ENCODE data around the gene CYB5R4. TPM values are rescaled to one million over a fixed set of nuclear protein-coding genes. Genes with fewer than 3 reads are reported as not detected.

The CYB5R4 gene
- total and polyA plus RNA-seq, 2 donors = 10.7 to 20.2 TPM

DNA sequence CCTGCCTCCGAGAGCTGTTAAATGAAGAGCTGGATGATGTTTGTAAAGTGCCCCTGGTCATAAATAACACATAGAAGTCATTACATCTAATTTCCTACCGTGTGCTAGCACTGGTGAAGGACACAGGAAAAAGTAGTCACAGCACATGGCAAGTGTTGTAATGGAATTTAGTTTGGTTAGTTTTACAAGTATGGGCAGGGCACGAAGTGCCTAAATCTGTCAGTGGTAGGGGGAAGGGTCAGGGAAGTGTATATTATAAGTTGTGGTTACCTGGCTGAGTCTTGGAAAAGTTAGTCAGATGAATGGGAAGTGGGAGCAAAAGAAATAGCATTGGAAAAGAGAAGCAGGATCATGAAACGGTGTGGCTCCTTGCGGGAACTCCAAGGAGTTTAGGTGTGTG, 4.7 kb upstream of the CYB5R4 start:
- Histone ChIP-seq H3K4me1 (ENCODE audit: control insufficient read depth in 2 of 2, insufficient read depth in 2 of 2, low read length in 2 of 2) (peaks cover 2 to 3% of the 10 kb centered on the region in 2 donors), H3K27ac (ENCODE audit: low read depth in 1 of 2, low read length in 1 of 2) (no peak overlapping the region), H3K36me3 (ENCODE audit: control insufficient read depth in 2 of 2, insufficient read depth in 2 of 2, low read length in 1 of 2) (no peaks in the 10 kb centered on the region), H3K27me3 (ENCODE audit: control insufficient read depth in 2 of 2, insufficient read depth in 1 of 2, low read length in 1 of 2) (peaks cover 14 to 43% of the 10 kb centered on the region in 2 donors), H3K4me3 (ENCODE audit: low read length in 2 of 2) (no peak overlapping the region), H3K9me3 (ENCODE audit: control insufficient read depth in 2 of 2, insufficient read depth in 1 of 2, low read length in 1 of 2) (peaks cover 0 to 3% of the 10 kb centered on the region in 2 donors)
- DNase-seq (ENCODE audit: low read depth in 6 of 9, low spot score in 9 of 9) = no peak
- WGBS = 61% methylated on average over 5 of the region's 5 CpGs

DNA sequence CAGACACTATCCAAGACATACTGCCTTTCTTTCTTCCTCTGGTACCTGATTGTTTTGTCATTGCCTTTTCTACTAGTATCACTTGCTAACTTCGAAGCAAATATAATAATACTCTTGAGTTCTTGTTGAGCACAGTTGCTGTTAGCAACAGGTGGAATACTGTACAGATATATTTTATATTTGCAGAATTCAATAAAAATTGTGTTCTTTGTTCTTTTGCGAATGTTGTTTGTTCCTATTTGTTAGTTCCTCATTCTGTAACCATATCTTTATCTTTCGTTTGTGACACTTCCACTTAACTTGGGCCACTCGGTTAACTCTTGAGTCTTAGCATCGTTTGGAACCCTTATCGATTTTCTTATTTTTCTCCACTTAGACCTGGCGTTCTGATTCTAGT, 868 bp downstream of the CYB5R4 start:
- Histone ChIP-seq H3K36me3 (ENCODE audit: control insufficient read depth in 2 of 2, insufficient read depth in 2 of 2, low read length in 1 of 2) (peaks cover 6 to 8% of the 10 kb centered on the region in 2 donors), H3K4me3 (ENCODE audit: low read length in 2 of 2) (peak overlapping the region; percentile 87 to 88), H3K4me1 (ENCODE audit: control insufficient read depth in 2 of 2, insufficient read depth in 2 of 2, low read length in 2 of 2) (peaks cover 3 to 4% of the 10 kb centered on the region in 2 donors), H3K27me3 (ENCODE audit: control insufficient read depth in 2 of 2, insufficient read depth in 1 of 2, low read length in 1 of 2) (peaks cover 0 to 5% of the 10 kb centered on the region in 2 donors), H3K27ac (ENCODE audit: low read depth in 1 of 2, low read length in 1 of 2) (peak overlapping the region in 1 of 2 donors; percentile 46), H3K9me3 (ENCODE audit: control insufficient read depth in 2 of 2, insufficient read depth in 1 of 2, low read length in 1 of 2) (no peaks in the 10 kb centered on the region)
- 4% methylated on average over 7 of the region's 7 CpGs for WGBS
- DNase-seq (ENCODE audit: low read depth in 6 of 9, low spot score in 9 of 9) = no peak

DNA sequence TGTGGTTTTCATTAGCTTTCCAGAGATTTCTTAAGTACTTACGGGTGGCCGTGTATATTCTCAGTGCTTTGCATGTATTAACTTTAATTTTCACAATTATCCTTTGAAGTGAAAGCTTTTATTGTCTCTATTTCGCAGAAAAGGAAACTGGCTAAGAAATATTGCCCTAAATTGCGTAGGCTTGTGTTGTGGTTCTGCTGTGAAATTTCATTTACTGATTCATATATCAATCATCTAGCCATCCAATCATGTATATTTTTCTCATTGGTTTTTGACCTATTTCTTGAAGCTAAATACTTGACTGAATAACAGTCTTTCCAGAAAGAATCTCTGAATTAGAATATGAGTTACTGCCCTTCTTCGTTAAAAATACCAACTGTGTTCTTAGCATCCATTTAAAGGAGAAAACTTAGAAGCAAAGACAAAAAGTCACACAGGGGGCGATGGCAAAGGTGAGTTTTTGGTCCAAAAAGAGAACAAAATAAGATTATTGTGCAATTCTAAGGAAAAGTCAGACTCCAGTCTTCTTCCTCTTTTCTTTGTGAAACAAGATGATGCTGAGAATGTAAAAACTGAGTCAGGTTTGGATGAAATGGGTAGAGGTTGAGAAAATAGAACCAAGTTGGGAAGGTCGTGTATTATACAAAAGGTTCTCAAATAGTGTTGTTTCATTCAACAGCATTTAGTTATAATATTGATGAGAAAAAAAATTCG, 1.4 kb downstream of the CYB5R4 start:
- peak overlapping the region; percentile 87 to 88 for H3K4me3 ChIP-seq (ENCODE audit: low read length in 2 of 2)

DNA sequence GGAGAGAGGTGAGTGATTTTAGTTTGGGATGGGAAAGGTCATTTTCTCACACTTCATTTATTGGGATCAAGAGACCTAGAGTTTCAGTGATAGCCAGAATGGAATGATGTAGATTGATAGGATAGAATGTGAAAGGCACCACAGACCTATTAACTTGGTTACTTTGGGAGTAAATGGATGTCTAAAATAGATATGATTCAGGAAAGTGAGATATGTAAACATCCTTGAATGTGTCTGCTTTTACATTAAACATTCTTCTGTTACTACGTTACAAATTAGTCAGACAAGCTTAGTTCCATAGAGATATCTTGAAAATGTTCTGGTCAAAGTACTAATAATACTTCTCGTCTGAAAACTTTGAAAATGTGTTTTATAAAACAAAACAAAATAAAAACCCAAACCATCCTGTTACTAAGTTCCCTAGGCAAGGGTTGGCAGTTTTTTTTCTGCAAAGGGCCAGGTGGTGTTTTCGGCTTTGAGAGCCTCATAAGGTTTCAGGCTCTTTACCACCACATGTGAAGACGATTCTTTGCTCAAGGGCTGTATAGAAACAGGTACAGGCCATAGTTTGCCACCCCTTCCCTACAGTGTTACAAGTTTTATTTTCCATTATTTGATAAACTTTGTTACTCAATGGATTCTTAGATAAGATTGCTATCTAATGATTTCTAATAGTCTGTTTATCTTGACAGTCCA, 3.4 kb downstream of the CYB5R4 start:
- H3K9me3 ChIP-seq (ENCODE audit: control insufficient read depth in 2 of 2, insufficient read depth in 1 of 2, low read length in 1 of 2) = peaks cover 7 to 8% of the 10 kb centered on the region in 2 donors
- H3K27ac ChIP-seq (ENCODE audit: low read depth in 1 of 2, low read length in 1 of 2) = no peak overlapping the region
- peaks cover 3 to 4% of the 10 kb centered on the region in 2 donors for H3K4me1 ChIP-seq (ENCODE audit: control insufficient read depth in 2 of 2, insufficient read depth in 2 of 2, low read length in 2 of 2)
- H3K36me3 ChIP-seq (ENCODE audit: control insufficient read depth in 2 of 2, insufficient read depth in 2 of 2, low read length in 1 of 2) = peaks cover 25 to 26% of the 10 kb centered on the region in 2 donors
- H3K4me3 ChIP-seq (ENCODE audit: low read length in 2 of 2) = no peak overlapping the region
- no peaks in the 10 kb centered on the region for H3K27me3 ChIP-seq (ENCODE audit: control insufficient read depth in 2 of 2, insufficient read depth in 1 of 2, low read length in 1 of 2)
- WGBS = 82% methylated on average over 4 of the region's 4 CpGs
- no peak for DNase-seq (ENCODE audit: low read depth in 6 of 9, low spot score in 9 of 9)

More for the DNA sequence above, 1.4 kb downstream of the CYB5R4 start:
- Histone ChIP-seq H3K9me3 (ENCODE audit: control insufficient read depth in 2 of 2, insufficient read depth in 1 of 2, low read length in 1 of 2) (no peaks in the 10 kb centered on the region), H3K4me1 (ENCODE audit: control insufficient read depth in 2 of 2, insufficient read depth in 2 of 2, low read length in 2 of 2) (peaks cover 3 to 4% of the 10 kb centered on the region in 2 donors), H3K36me3 (ENCODE audit: control insufficient read depth in 2 of 2, insufficient read depth in 2 of 2, low read length in 1 of 2) (peaks cover 10 to 13% of the 10 kb centered on the region in 2 donors), H3K27ac (ENCODE audit: low read depth in 1 of 2, low read length in 1 of 2) (no peak overlapping the region), H3K27me3 (ENCODE audit: control insufficient read depth in 2 of 2, insufficient read depth in 1 of 2, low read length in 1 of 2) (no peaks in the 10 kb centered on the region)
- 67% methylated on average over 8 of the region's 8 CpGs for WGBS
- no peak for DNase-seq (ENCODE audit: low read depth in 6 of 9, low spot score in 9 of 9)

DNA sequence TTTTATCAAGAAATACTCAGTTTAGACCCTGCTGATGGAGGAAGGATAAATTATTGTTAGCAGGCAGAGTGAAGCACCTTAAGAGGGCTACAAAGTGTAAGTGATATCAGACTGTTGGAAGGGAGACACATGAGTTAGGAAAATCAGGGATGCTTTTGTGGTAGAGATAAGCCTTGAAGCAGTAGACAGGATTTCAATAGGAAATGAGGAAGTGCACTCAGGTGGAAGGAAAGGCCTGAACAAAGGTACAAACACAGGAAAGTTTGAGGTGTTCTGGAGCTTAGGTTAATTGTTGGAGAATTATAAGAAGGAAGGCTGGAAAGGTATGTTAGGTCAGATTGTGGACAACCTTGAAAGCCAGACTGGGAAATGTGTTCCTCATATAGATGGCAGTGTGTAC, 7.6 kb downstream of the CYB5R4 start:
- no peaks in the 10 kb centered on the region for H3K4me1 ChIP-seq (ENCODE audit: control insufficient read depth in 2 of 2, insufficient read depth in 2 of 2, low read length in 2 of 2)
- H3K27ac ChIP-seq (ENCODE audit: low read depth in 1 of 2, low read length in 1 of 2) = no peak overlapping the region
- H3K9me3 ChIP-seq (ENCODE audit: control insufficient read depth in 2 of 2, insufficient read depth in 1 of 2, low read length in 1 of 2) = peaks cover 7 to 8% of the 10 kb centered on the region in 2 donors
- H3K4me3 ChIP-seq (ENCODE audit: low read length in 2 of 2) = no peak overlapping the region
- no peaks in the 10 kb centered on the region for H3K27me3 ChIP-seq (ENCODE audit: control insufficient read depth in 2 of 2, insufficient read depth in 1 of 2, low read length in 1 of 2)
- H3K36me3 ChIP-seq (ENCODE audit: control insufficient read depth in 2 of 2, insufficient read depth in 2 of 2, low read length in 1 of 2) = peaks cover 25 to 29% of the 10 kb centered on the region in 2 donors
- DNase-seq (ENCODE audit: low read depth in 6 of 9, low spot score in 9 of 9) = no peak

DNA sequence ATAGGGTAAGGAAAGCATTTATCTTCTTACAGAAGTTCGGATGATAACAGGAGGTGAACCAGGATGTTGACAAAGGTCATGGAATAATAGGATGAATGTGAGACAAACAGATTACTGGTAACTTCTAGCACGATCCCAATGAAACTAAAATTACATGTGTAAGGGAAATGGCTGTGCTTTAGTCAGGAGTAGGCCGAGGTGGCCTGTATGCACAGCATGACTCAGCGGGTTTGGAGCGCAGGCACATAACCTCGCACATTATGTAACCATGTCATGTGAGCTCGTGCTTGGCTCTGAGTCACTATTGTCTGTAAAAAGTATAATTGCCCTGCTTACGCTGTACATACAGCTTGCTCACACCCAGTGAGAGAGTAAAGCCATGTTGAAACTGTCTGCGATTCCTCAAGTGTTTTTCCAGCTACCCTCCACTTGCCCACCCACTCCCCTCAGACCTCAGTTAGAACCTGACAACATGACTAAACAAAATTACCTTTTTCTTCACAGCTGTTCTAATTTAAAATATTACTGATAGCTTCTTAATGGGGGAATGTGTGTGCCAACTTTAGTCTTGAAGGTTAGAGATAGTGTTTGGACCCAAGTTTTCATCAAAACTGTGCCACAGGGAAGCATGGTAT, 8.2 kb downstream of the CYB5R4 start:
- peaks cover 25 to 29% of the 10 kb centered on the region in 2 donors for H3K36me3 ChIP-seq (ENCODE audit: control insufficient read depth in 2 of 2, insufficient read depth in 2 of 2, low read length in 1 of 2)
- peaks cover 7 to 8% of the 10 kb centered on the region in 2 donors for H3K9me3 ChIP-seq (ENCODE audit: control insufficient read depth in 2 of 2, insufficient read depth in 1 of 2, low read length in 1 of 2)
- H3K4me3 ChIP-seq (ENCODE audit: low read length in 2 of 2) = no peak overlapping the region
- DNase-seq (ENCODE audit: low read depth in 6 of 9, low spot score in 9 of 9) = peak in 6 of 9 donors; percentile 15 to 56 (median 24)
- no peaks in the 10 kb centered on the region for H3K27me3 ChIP-seq (ENCODE audit: control insufficient read depth in 2 of 2, insufficient read depth in 1 of 2, low read length in 1 of 2)
- WGBS = 91% methylated on average over 9 of the region's 9 CpGs
- H3K27ac ChIP-seq (ENCODE audit: low read depth in 1 of 2, low read length in 1 of 2) = no peak overlapping the region
- H3K4me1 ChIP-seq (ENCODE audit: control insufficient read depth in 2 of 2, insufficient read depth in 2 of 2, low read length in 2 of 2) = no peaks in the 10 kb centered on the region

DNA sequence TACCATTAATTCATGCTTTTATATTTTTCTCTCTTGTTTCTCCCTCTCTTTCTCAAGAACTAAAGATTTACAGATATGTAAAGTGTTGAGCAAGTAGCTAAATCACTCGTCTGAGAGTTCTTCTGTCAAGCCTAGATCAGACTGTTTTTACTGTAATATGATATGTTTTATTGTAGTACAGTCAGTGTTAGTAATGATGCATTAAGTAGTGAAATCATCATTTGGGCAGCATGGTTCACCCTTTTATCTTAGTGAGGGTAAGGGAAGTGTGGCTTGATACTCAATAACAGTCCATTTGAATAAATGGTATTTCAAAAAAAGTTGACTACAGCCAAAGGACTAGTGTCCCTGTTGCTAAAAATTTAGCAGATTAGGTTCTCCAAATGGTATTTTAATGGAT, 9.2 kb downstream of the CYB5R4 start:
- Histone ChIP-seq H3K27ac (ENCODE audit: low read depth in 1 of 2, low read length in 1 of 2) (no peak overlapping the region), H3K4me1 (ENCODE audit: control insufficient read depth in 2 of 2, insufficient read depth in 2 of 2, low read length in 2 of 2) (no peaks in the 10 kb centered on the region), H3K4me3 (ENCODE audit: low read length in 2 of 2) (no peak overlapping the region), H3K27me3 (ENCODE audit: control insufficient read depth in 2 of 2, insufficient read depth in 1 of 2, low read length in 1 of 2) (no peaks in the 10 kb centered on the region), H3K36me3 (ENCODE audit: control insufficient read depth in 2 of 2, insufficient read depth in 2 of 2, low read length in 1 of 2) (peaks cover 25 to 29% of the 10 kb centered on the region in 2 donors), H3K9me3 (ENCODE audit: control insufficient read depth in 2 of 2, insufficient read depth in 1 of 2, low read length in 1 of 2) (peaks cover 7 to 8% of the 10 kb centered on the region in 2 donors)
- DNase-seq (ENCODE audit: low read depth in 6 of 9, low spot score in 9 of 9) = no peak
- WGBS = 88% methylated on average over 1 of the region's 1 CpG

DNA sequence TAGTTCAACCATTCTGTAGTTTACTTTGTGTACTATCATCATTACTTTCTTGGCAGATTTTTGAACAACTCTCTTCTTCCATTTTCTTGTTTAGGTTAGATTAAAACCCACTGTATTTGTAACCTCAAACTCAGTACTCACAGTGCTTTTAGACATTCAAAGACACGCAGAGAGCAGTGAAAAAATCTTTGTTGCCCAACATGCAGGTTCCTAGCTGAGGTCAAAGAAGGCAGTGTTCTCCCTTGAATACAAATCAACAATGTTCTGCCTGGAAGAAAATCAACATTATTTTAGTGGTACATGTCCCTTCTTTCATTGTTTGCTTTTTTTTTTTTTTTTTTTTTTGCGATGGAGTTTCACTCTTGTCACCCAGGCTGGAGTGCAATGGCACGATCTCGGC, 11.2 kb downstream of the CYB5R4 start:
- DNase-seq (ENCODE audit: low read depth in 6 of 9, low spot score in 9 of 9) = no peak
- Histone ChIP-seq H3K27ac (ENCODE audit: low read depth in 1 of 2, low read length in 1 of 2) (no peak overlapping the region), H3K4me1 (ENCODE audit: control insufficient read depth in 2 of 2, insufficient read depth in 2 of 2, low read length in 2 of 2) (no peaks in the 10 kb centered on the region), H3K36me3 (ENCODE audit: control insufficient read depth in 2 of 2, insufficient read depth in 2 of 2, low read length in 1 of 2) (peaks cover 15 to 23% of the 10 kb centered on the region in 2 donors), H3K9me3 (ENCODE audit: control insufficient read depth in 2 of 2, insufficient read depth in 1 of 2, low read length in 1 of 2) (peaks cover 7 to 8% of the 10 kb centered on the region in 2 donors), H3K4me3 (ENCODE audit: low read length in 2 of 2) (no peak overlapping the region), H3K27me3 (ENCODE audit: control insufficient read depth in 2 of 2, insufficient read depth in 1 of 2, low read length in 1 of 2) (no peaks in the 10 kb centered on the region)
- WGBS = 98% methylated on average over 4 of the region's 4 CpGs

Data from thymus (tissue), 11 donors.